GM12872 (cell line): ENCODE results near the gene ZDHHC14.

Source experiments
- TF ChIP-seq, protein P1 (sequence below): IDR thresholded peaks from 3 replicates; pipeline ENCODE4 v1.5.1; 2011; ENCODE audit warnings: low read depth, mild to moderate bottlenecking, low read length, moderate library complexity; ENCODE audit not compliant: insufficient read depth

The ZDHHC14 gene

DNA sequence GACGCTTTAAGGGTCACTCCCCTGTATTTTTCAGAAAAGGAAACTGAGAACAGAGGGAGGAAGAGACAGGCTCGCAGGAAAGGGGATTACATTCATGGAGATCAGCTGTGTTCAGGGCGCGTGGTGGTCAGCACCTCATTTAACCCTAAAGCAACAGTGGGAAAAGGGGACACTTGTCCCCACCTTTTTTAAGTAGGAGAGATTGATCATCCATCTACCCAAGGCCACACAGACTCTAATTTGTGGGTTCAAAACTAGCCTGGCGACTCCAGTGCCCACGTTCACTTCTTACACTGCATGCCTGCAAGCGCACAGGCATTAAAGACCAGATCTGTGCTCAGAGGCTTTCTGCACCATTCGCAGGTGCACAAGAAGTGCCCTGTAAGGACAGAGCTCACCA lies 274.1 kb downstream of the ZDHHC14 start:
- TF ChIP-seq, protein P1, sequence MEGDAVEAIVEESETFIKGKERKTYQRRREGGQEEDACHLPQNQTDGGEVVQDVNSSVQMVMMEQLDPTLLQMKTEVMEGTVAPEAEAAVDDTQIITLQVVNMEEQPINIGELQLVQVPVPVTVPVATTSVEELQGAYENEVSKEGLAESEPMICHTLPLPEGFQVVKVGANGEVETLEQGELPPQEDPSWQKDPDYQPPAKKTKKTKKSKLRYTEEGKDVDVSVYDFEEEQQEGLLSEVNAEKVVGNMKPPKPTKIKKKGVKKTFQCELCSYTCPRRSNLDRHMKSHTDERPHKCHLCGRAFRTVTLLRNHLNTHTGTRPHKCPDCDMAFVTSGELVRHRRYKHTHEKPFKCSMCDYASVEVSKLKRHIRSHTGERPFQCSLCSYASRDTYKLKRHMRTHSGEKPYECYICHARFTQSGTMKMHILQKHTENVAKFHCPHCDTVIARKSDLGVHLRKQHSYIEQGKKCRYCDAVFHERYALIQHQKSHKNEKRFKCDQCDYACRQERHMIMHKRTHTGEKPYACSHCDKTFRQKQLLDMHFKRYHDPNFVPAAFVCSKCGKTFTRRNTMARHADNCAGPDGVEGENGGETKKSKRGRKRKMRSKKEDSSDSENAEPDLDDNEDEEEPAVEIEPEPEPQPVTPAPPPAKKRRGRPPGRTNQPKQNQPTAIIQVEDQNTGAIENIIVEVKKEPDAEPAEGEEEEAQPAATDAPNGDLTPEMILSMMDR, result no peak

DNA sequence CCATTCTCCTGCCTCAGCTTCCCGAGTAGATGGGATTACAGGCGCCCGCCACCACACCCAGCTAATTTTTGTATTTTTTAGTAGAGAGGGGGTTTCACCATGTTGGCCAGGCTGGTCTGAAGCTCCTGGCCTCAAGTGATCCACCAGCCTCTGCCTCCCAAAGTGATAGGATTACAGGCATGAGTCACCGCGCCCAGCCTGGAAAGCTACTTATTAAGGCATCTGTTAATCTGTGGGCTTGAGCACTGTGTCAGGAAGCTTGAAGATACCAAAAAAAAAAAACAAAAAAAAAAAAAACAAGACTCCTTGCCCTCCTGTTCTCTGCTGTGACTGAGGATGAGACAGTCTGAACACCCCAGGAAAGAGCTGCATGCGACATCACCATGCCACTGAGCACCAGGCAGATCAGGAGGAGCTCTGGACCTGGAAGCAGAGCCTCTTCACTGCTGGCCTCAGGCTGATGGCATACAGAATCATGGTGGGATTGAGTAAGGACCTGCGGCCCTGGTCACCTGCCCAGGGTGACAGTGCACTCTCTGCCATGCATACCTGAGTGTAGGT lies 275.5 kb downstream of the ZDHHC14 start:
- TF ChIP-seq, protein P1, result no peak

DNA sequence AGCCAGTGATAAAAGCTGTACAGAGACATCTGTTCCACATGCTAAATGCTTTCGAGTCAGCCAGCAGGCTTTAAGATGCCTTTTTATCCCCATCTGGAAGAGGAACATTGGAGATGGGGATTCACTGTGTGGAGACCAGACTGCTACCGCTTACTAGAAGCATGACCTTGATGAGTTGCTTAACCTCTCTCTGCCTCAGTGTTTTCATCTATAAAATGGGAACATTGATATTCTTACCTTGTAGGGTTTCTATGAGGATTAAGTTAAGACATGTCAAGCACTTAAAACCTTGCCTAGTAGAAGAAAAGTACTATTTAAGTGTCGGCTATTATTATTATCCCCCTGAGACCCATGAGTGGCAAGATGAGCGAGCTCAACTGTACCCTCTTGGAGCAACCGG lies 276.8 kb downstream of the ZDHHC14 start:
- TF ChIP-seq, protein P1, result no peak

DNA sequence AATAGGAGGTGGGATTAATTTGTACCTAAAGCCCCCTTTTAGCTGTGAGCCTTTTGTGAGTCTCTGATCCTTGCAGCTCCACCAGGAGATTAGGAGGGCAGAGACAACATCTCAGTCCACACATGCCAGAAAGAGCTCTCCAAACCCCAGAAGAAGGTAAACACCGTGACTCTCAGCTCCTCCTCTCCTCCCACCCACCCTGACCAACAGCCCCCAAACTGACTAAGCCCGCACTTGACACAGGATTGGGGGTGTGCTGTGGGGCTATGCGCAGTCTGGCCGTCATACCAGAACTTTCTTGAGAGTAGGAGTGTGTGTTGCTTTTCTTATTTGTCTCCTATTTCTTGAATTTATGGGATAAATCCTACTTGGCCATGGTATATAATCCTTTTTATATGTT lies 277.3 kb downstream of the ZDHHC14 start:
- TF ChIP-seq, protein P1, result no peak

DNA sequence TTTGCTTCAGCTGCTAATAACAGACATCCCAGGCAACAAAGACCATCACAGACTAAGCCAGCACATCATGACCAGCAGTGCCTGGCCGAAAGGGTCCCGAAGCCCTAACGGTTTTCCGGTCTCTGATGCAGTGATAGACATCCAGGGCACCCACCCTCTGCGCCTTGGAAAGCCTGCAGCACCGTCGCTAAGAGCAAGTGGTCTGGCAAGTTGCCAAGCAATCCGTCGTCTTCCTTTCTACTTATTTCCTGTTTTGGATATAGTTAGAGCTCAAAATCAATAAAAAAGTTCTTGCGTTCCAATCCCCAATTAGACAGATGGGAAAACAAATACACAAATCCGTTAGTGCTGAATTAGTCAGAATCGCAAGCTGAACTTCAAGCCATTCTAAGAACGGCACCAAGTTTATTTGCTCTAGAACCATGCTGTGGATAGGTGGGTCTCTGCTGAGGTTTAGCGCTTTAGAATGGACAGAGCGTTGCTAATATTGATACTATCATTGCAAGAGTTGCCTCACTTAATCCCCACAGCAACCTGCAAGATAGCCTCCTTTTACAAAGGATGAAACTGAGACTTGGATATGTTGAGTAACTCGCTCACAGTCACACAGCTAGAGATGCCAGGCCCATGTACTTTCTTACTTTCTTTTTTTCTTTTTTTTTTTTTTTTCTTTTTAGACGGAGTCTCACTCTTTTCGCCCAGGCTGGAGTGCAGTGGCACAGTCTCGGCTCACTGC lies 278.7 kb downstream of the ZDHHC14 start:
- TF ChIP-seq, protein P1, result no peak

DNA sequence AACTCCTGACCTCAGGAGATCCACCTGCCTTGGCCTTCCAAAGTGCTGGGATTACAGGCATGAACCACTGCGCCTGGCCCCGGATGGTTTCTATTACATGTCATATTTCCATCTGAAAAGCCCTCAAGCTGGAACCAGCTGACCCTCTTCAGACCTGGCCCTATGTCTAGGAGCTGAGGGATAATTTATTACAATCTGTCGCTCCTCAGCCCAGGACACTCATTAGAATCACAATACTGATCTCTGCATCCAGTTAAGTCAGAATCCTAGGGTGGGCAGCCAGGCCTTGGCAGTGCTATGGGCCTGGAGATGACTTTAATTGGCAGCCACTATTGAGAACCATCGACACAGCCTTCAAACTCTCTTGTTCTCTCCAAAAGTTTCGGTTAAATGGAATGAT lies 279.4 kb downstream of the ZDHHC14 start:
- TF ChIP-seq, protein P1, result no peak

DNA sequence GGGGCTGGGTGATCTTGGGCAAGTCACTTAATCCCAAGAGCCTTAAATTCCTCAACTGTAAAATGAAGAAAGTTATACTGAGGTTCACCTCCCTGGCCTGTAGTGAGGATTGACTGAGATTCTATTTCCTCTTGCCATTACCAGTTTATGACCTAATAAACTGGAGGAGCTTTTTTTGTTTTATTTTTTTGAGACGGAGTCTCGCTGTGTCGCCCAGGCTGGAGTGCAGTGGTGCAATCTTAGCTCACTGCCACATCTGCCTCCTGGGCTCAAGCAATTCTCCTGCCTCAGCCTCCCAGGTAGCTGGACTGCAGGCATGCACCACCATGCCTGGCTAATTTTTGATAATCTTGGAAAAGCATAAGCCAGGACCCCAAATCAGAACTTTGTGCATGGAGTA lies 280.7 kb downstream of the ZDHHC14 start:
- TF ChIP-seq, protein P1, result no peak
